ENCODE results near the gene BCAP31.
"Not testable (repeated sequence)": the region's sequence is repeated elsewhere in the genome, so short reads cannot be mapped to it uniquely, and the experiment has no call there.

Gene BCAP31

GRCh38 chrX:153694687-153695270, 29.4 kb downstream of the BCAP31 start:
- DNase-seq (ENCODE audit: low read depth) = no peak

- DNase-seq (ENCODE audit: low read depth) = not testable (repeated sequence)
Measured at GRCh38 chrX:153694256-153694655, 29.9 kb downstream of the BCAP31 start.

- DNase-seq (ENCODE audit: low read depth) = no peak
Measured at GRCh38 chrX:153693216-153694086, 30.7 kb downstream of the BCAP31 start.

GRCh38 chrX:153692611-153693156, 31.5 kb downstream of the BCAP31 start:
- no peak for DNase-seq (ENCODE audit: low read depth)

- no peak for DNase-seq (ENCODE audit: low read depth)
Measured at GRCh38 chrX:153692003-153692402, 32.2 kb downstream of the BCAP31 start.

GRCh38 chrX:153691032-153691827, 33.0 kb downstream of the BCAP31 start:
- DNase-seq (ENCODE audit: low read depth) = not testable (repeated sequence)

- no peak for DNase-seq (ENCODE audit: low read depth)
Measured at GRCh38 chrX:153690466-153690865, 33.7 kb downstream of the BCAP31 start.

- DNase-seq (ENCODE audit: low read depth) = peak; percentile 47
Measured at GRCh38 chrX:153689654-153690465, 34.3 kb downstream of the BCAP31 start.

- peak; percentile 47 for DNase-seq (ENCODE audit: low read depth)
Measured at GRCh38 chrX:153688911-153689590, 35.1 kb downstream of the BCAP31 start.

GRCh38 chrX:153688506-153688905, 35.7 kb downstream of the BCAP31 start:
- no peak for DNase-seq (ENCODE audit: low read depth)

GRCh38 chrX:153688071-153688470, 36.1 kb downstream of the BCAP31 start:
- peak; percentile 3 for DNase-seq (ENCODE audit: low read depth)

GRCh38 chrX:153687121-153688039, 36.8 kb downstream of the BCAP31 start, which contains the start of gene SLC6A8:
Gene SLC6A8 (plus strand): TSS chrX:153687926. CDS start chrX:153688575, 649 bp downstream.
- peak; percentile 72 for DNase-seq (ENCODE audit: low read depth)

GRCh38 chrX:153686711-153687110, 37.5 kb downstream of the BCAP31 start:
- no peak for DNase-seq (ENCODE audit: low read depth)

GRCh38 chrX:153685751-153686696, 38.2 kb downstream of the BCAP31 start:
- no peak for DNase-seq (ENCODE audit: low read depth)

- DNase-seq (ENCODE audit: low read depth) = no peak
Measured at GRCh38 chrX:153685156-153685536, 39.0 kb downstream of the BCAP31 start.

- DNase-seq (ENCODE audit: low read depth) = no peak
Measured at GRCh38 chrX:153684467-153685155, 39.6 kb downstream of the BCAP31 start.

GRCh38 chrX:153683486-153683885, 40.7 kb downstream of the BCAP31 start:
- DNase-seq (ENCODE audit: low read depth) = not testable (repeated sequence)

- no peak for DNase-seq (ENCODE audit: low read depth)
Measured at GRCh38 chrX:153681175-153681574, 43.0 kb downstream of the BCAP31 start.

All from ELR (cell line).